GM18511 (cell line): Measurements from ENCODE around the gene MET.
A peak's percentile ranks its signal among the peaks of the same experiment; 100 is the strongest.

Source experiments
- ATAC-seq: cut with Tn5 transposase; IDR thresholded peaks from one replicate; pipeline ENCODE4 v1.9.1; 2021; ENCODE audit warnings: mild to moderate bottlenecking, moderate library complexity; ENCODE audit not compliant: unreplicated experiment

MET gene

GRCh38 chr7:116780521-116780920 lies 108.5 kb downstream of the MET start:
- ATAC-seq: peak; percentile 52

GRCh38 chr7:116780966-116781365 lies 109.0 kb downstream of the MET start:
- ATAC-seq: no peak

- no peak for ATAC-seq
Observed at GRCh38 chr7:116781584-116781983, 109.6 kb downstream of the MET start.

GRCh38 chr7:116782177-116782711 lies 110.2 kb downstream of the MET start:
- no peak for ATAC-seq

GRCh38 chr7:116783666-116784318 lies 111.8 kb downstream of the MET start:
- no peak for ATAC-seq

- no peak for ATAC-seq
Observed at GRCh38 chr7:116784647-116785046, 112.7 kb downstream of the MET start.

- ATAC-seq: no peak
Observed at GRCh38 chr7:116785843-116786242, 113.8 kb downstream of the MET start.

GRCh38 chr7:116786791-116787443 lies 114.9 kb downstream of the MET start:
- ATAC-seq: peak; percentile 100

GRCh38 chr7:116787881-116788280 lies 115.9 kb downstream of the MET start:
- no peak for ATAC-seq

GRCh38 chr7:116788572-116789197 lies 116.7 kb downstream of the MET start:
- ATAC-seq: no peak

- ATAC-seq: no peak
Observed at GRCh38 chr7:116790025-116790424, 118.0 kb downstream of the MET start.

- no peak for ATAC-seq
Observed at GRCh38 chr7:116792813-116793212, 120.8 kb downstream of the MET start.

- ATAC-seq: no peak
Observed at GRCh38 chr7:116793795-116794340, 121.9 kb downstream of the MET start.

- ATAC-seq: no peak
Observed at GRCh38 chr7:116796471-116796870, 124.5 kb downstream of the MET start.

GRCh38 chr7:116797612-116798011 lies 125.6 kb downstream of the MET start:
- no peak for ATAC-seq

GRCh38 chr7:116798232-116798631 lies 126.2 kb downstream of the MET start:
- no peak for ATAC-seq

- ATAC-seq: no peak
Observed at GRCh38 chr7:116799916-116800315, 127.9 kb downstream of the MET start.

GRCh38 chr7:116800594-116800993 lies 128.6 kb downstream of the MET start:
- no peak for ATAC-seq

- ATAC-seq: no peak
Observed at GRCh38 chr7:116801092-116801710, 129.2 kb downstream of the MET start.

- ATAC-seq: no peak
Observed at GRCh38 chr7:116802144-116802745, 130.2 kb downstream of the MET start.

- peak; percentile 85 for ATAC-seq
Observed at GRCh38 chr7:116802746-116803152, 130.8 kb downstream of the MET start.
